Kasumi-1 (cell line): ENCODE results near the gene SHISA9.

Experiments used
- DNase-seq, 2 experiments: peaks; one replicate each; lab custom pipeline; 2025; lab: John Stamatoyannopoulos, UW

Gene SHISA9

DNA sequence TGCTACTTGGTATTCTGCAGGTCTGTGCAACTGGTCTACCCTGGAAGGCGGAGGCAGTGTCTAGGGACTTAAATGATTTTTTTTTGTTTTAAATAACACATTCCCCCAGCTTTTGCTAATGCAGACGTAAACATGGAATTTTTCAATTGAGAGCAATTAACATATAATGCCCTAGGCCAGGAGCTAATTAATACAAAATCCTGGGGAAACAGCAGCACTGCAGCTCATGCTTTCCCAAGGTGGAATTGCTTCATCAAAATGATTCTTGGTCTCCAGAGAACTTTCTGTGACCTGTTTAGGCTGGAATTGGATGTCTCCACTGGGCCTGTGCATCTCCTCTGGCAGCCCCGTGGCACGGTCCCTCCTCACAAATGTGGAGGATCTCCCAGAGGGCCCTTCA, 50.6 kb downstream of the SHISA9 start:
- DNase-seq, result no peak

DNA sequence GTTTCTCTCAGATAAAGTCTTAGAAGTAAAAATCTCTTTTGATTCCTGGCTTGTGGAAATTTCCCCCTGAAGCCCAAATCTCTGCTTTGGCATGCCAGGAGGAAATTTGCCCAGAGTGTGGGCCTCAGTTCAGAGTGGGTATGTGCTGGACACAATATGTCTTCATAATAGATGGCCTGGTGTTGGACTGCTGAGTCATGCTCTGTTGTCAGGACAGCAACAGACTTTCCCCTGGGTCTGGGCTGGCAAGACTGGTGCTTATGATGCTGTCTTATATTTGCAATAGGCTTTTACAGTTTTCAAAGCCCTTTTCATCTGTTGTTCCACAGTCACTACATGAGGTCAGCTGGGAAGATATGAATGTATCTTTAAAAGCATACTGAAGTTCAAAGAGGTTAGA, 57.0 kb downstream of the SHISA9 start:
- DNase-seq, result no peak

DNA sequence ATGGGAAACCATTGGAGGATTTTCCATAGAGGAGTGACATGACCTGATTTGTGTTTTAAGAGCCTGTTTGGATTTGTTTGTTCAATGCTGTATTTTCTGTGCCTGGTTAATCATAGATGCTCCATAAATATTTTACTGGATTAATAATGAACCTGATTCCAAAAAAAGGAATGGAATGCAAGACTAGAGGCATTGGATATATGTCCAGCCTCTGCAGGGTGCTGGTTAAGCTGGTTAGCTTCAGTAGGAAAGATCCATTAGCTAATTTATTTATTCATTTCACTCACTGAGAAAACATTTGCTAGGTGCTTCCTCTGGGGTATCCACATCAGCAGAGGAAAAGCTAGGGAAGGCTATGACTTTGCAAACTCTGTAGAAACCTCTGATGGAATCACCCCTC, 57.7 kb downstream of the SHISA9 start:
- no peak for DNase-seq

DNA sequence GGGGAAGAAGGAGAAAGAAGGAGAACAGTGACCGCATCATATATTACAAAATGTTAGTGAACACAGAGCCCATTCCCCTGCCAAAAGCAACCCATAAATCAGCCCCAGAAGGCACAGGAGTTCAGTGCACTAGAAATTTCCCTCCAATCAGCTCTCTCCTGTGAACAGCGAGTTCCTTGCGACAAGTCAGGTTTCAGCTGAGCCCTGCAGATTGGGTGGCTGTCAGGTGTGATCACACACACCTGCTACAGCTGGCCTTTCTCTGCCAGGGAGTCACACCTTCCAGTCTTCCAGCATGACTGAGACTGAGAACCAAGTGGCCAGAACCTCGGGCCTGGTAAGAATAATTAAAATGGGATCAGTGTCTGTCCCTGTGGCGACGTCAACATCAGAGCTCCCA, 60.2 kb downstream of the SHISA9 start:
- no peak for DNase-seq

DNA sequence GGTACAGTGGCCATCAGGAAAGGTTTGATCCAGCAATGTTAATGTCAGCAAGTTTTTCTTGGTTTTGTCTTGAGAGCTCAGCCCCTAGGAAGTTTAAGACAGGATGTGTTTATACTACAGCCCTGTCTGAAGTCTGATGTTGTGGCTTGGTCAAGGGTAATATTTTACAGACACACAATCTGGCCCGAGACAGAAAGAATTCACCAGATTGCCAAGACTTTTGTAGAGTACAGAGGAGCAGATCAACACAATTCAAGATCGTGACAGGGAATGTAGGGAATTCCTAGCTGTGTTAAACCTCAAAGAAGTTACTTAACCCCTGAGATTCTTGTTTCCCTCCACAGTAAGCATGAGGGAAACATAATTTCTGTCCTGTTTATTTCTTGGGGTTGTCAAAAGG, 63.1 kb downstream of the SHISA9 start:
- DNase-seq, result no peak

DNA sequence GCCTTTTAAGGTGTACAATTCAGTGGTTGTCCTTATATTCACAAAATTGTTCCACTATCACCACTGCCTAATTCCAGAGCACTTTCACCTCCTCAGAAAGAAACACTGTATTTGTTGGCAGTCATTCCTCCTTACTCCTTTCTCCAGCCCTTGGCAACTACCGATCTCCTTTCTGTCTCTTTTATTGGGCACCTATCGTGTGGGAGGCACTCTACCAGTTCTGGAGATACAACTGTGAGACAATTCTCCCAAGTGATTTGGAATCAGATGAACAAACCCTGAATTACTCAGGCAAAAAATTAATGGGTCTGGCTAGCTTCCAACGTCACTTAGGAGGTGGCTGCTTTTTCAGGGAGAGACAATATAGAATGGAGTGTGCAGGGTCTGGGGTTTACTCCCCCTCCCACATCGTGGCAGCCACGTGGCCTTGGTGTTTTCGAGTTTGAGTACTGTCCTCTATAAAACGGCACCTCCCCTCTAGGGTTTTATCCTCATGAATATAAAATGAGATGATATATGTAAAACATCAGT, 63.9 kb downstream of the SHISA9 start:
- DNase-seq, result no peak

DNA sequence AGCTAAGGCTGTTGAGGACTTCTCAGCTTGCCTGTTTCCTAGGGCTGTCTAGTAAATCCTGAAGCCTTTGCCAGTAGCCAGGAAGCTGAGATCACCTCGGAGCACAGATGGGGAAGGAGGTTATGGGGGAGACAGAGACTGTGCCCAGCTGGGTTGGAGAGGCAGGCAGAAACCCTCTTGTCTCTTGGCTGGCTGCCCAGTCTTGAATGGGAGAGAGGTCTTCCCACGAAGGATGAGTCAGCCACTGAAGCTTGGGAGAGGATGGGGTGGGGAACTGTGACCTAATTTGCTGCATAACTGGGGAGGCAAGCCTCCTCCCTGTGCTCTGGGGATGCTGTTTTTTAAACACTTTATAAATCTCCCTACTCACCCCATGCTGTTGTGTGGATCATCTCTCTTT, 69.8 kb downstream of the SHISA9 start:
- DNase-seq, result peak; percentile 0 to 2

DNA sequence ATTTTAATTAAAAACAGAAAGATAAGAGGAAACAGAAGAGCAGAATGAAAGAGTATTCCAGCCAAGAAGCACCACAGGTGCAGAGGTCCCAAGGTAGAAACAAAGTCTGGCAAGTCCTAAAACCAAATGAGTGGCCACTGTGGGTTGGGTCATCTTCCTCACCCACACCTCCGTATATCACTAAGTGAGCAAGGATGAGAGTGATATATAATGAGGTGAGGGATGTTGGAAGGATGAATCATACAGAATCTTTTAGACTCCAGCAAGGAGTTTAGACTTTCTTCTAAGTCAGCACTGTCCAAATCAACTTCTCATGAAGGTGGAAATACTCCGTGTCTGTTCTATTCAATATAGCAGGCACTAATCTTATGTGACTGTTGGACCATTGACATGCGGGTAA, 70.8 kb downstream of the SHISA9 start:
- no peak for DNase-seq

DNA sequence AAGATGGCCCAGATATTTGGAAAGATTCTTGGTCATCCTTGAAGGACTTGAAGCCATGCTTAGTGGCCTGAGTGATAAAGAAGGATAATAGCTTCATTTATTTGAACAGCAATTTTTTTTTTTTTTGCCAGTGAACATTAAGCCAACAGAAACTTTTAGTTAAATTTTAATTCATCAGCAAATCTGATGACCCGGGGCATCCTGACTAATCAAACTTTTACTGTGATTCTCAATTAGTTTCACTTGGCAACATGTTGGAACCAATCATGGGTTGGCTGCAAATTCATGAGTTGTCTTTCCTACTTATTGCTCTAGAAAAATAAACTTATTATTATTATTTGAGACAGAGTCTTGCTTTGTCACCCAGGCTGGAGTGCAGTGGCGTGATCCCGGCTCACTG, 74.4 kb downstream of the SHISA9 start:
- DNase-seq, result no peak

DNA sequence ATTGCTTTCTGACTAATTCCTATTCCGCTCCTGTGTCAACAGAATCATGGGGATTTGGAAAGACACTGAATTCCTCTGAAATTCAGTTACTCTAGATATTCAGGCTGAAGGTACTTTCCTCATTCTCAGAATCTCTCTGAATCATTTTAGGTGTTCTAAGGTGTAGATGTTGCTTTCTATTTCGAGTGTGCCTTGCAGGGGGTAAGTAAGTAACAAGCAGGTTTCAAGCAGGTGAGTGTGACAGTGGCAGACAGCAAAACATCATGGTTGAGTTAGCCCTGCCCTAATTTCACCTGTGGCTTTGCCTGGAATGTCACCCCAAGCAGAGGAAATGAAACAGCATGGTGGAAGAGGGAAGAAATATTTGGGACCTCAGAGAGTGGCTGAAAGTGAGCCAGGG, 75.1 kb downstream of the SHISA9 start:
- no peak for DNase-seq

DNA sequence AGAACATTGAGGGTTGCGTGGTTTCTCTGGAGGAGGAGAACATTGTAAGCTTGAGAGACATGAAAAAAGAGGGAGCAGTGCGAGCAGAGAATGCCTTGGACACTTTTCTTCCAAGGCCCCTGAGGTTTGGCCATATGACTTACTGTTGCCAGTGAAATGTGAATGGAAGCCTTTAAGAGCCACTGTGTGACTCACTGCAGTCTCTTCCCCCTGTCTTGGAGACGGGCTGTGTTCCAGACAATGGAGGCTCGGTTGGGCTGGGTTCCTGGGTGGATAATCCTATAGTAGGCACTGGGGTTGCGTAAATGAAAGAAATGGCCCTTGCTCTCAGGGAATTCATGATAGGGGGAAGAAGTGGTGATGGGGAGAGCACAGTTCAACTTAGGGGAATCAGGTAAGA, 75.5 kb downstream of the SHISA9 start:
- no peak for DNase-seq

DNA sequence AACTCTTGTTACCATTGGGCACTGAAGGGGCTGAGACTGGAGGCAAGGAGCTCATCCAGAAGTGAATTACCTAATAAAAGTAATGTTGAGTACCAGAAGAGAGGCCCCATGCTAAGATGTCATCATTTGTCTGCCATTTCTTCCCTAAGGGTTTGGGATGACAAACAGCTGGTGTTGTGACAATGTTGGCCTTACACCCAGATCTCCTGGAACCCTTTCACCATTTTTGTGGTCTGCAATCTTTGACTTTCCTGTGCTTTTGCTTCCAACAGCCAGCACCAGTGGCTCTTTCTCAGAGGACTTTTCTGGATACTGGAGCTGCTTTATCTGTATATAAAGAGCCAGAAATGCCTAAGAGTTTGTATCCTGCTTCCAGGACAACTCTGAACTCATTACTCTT, 84.1 kb downstream of the SHISA9 start:
- DNase-seq, result no peak

DNA sequence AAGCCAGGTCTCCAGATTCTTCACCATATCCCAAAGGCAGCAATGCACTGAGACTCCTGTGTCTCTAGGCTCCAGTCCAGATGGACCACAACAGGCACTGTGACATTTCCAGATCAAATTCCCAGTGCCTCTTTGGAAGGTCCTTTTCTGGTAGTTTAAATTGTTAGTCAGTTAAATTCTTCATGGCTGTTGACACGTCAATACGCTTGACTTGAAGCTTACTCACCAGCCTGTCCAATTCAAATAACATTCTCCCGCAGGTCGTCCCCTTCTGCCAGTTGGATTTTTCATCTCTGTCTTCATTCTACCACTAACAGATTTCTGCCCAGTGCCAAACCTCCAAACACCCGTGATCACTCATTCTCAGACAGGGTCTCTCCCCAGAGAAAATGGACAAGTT, 86.7 kb downstream of the SHISA9 start:
- no peak for DNase-seq

DNA sequence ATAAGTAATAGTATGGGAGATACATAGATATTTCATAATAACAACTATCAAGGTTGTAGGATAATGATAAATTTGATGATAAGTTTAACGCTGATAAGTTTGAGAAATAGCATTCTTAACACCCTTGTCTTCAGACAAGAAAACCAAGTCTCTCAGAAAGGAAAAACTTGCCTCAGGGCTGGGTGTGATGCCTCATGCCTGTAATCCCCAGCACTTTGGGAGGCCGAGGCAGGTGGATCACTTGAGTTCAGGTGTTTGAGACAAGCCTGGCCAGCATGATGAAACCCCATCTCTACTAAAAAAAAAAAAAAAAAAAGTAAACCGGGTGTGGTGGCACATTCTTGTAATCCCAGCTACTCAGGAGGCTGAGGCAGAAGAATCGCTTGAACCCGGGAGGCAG, 90.7 kb downstream of the SHISA9 start:
- no peak for DNase-seq

DNA sequence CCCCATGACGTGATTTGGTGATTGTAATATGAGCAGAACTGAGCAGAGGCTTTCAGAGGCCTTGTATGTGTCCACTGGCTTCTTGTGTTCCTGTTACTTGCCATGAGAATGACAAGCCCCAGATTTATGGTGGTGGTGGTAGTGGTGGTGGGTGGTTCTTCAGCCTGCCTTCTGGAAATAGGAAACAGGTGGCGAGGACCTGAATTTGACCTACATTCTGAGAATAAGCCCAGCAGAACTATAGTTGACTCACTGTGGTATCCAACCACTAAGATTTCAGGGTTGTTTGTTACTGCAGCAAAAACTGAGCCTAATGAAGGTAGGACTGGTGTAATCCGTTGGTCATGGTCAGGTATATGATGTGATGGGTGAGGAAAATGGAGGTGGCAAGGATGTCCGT, 93.0 kb downstream of the SHISA9 start:
- DNase-seq, result no peak

DNA sequence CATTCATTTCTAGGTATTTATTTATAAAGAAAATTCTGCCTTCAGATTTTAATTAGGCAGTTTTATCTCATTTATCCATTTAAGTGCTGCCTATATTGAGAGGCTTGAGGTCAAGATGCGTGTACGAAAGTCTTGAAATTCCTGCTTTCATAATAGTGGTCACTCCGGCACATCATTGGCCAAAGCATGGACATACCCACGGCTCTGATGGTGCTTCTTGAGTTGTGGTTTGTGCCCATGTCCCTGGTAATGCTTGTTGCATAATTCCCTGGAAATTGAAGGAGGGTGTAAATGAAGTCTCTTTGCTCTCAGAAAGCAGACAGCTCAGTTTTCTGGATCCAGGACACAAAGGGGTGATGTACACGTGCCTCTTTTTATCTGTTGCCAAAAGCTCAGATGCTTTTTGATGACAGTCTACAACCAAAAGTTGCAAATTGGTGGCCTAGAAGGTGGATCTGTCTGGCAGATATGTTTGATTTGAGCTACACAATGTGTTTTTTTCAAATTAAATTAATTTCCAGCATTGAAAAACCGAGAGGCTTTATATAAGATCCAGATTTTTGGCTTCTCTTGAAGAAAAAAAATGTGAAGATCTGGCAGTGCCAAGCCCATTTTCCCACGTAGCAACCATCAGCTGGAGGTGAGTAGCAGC, 94.4 kb downstream of the SHISA9 start:
- DNase-seq, result no peak

DNA sequence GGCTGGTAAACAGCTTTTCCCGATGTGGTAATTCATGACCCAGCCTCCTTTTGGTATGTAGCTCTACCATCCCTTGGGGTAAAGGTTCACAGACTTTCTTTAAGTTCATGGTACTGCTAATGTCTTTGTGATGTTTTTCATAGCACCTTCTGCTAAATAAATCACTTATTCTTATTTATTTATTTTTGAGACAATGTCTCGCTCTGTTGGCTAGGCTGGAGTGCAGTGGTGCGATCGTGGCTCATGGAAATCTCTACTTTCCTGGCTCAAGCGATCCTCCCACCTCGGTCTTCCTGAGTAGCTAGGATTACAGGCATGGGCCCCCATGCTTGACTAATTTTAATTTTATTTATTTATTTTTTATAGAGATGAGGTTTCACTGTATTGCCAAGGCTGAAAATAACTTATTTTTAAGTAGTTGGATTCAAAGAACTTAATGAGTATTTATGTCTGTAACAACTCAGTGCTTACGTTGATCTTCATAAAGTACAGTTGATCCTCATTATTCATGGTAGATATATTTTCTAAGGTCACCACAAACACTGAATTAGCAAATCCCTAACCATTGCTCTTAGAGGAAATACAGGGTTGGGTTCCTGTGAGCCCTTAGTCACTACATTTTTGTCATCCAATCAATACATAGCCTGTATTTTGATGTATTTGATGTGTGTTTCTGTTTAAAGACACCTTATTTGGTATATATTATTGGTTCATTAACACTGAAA, 97.1 kb downstream of the SHISA9 start:
- DNase-seq, result no peak

DNA sequence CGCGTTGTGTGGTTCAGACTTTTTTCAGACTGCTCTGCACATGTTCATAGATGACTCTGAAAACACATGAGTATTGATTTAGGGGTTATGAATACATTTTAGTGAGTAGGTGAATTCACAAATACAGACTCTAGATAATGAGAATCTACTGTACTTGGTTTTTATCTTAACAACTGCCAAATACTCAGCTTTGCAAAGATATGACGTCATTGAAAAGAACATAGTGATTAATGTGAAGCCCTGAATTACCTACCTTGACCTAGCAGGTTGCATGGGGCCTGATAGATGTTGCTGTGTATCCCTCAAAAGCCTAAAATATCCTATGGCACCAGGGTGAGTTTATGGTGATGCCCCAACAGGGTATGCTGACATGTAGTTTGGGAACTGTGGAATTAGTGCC, 98.0 kb downstream of the SHISA9 start:
- no peak for DNase-seq

DNA sequence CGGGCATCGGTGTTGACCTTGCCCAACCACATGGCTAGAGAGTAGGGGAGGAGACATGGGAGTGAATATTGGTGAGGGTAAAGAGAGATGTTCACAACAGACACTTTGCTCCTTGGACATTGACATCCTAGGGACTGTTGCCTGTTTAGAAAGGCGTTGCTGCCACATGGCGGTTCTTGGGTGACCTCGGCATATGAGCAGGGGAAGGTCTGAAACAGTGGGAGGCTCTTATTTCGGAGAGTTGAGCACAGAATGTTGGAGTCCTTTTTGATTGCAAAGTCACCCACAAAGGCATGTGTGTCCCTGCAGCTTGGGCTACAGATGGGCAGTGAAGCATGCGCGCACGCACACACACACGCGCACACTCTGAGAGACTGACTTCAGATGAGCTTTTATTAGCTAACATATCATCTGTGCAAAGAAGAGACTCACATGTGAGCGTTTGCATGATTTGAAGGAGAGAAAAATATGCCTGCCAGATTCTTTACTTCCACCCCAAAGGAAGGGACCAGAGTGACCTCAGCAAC, 104.4 kb downstream of the SHISA9 start:
- DNase-seq, result no peak

DNA sequence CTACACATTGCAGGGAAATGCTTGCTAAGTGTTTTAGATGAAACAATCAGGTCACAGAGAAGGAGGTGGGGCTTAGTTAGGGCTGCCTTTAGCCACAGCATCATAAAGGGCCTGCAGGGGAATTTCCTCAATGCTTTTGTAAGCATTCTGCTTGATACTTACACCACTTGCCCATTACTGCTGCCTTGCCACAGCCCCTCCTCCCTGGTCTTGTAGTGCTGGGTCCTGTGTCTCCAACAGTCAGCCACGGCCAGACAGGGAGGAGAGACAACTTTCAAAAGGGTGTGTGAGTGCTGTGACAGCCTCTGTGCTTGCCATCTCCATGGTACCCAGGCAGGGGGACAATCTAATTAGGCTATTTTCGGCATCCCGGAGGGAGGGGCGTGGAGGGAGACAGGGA, 111.2 kb downstream of the SHISA9 start:
- no peak for DNase-seq

DNA sequence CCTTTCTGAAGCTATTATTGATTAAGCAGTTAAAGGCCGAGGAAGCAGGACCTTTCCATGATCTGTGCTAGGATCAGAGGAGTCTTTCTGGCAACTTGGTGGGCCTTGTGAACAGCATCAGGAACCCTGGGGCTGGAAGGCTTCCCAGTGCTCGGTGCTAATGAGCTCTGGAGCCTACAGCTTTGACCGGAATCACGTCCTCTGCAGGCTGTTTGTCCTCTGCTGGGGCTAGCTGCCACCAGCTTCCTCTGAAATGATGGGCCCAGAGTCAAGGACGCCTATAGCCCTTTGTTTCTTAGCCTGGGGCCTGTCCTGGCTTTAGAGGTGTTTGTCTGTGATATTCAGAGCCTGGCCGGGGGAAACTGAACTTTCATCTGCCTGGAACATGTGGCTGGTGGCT, 111.6 kb downstream of the SHISA9 start:
- DNase-seq, result no peak

DNA sequence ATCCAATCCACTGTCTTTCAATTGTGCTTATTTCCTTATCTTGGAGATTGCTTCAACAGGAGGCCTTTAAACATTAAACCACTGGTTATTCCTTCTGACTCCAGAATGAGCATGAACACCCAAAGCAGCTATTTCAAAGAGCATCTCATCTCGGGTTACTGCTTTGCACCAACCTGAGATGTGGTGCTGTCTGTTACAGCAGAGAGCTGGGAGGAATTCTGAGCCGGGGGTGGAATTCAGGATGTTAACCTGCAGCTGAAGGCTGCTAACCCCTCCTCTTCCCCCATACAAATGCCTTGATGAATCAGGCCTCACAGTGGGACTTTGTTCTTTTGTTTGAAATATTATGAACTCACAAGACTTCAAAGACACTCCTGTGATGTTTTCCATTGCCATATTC, 113.1 kb downstream of the SHISA9 start:
- DNase-seq, result no peak

DNA sequence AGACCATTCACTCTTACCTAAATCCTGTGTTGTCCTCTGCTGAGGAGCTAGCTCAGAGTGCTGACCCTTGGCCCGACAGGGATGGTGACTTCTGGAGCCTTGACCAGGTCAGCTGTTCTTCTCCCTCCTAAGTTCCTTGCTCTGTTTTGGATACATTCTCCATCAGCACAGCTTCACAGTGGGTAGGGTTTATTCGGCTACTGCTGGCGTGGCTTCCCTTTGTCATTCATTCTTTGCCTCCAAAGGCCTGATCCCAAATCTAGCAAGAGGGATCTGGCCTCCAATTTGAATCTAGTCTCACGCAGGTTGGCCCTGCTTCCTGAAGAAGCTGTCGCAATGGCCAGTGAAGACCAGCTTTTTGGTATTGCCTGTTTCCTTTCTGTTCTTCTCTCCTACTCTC, 116.6 kb downstream of the SHISA9 start:
- DNase-seq, result no peak

DNA sequence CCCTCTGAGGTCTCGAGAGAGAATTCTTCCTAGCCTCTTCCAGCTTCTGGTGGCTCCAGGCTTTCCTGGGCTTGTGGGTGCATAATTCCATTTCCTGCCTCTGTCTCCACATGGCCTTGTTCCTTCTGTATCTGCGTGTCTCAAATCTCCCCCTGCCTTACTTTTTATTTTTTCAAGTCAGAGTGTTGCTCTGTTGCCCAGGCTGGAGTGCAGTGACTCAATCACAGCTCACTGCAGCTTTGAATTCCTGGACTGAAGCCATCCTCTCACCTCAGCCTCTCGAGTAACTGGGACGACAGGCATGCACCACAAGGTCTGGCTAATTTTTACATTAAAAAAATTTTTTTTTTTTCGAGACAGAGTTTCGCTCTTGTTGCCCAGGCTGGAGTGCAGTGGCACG, 120.6 kb downstream of the SHISA9 start:
- DNase-seq, result no peak
